ENCODE results near the gene MAP3K13. TPM values are rescaled to one million over a fixed set of nuclear protein-coding genes. Genes with fewer than 3 reads are reported as not detected.

The MAP3K13 gene
- total and polyA plus RNA-seq, 10 of the 15 experiments (the other 5 are each of a cell fraction or from before 2014, with no cell fraction given) = 10.5 to 70.8 (median 26.8) TPM

GRCh38 chr3:185528532-185528931 is 165.6 kb downstream of the MAP3K13 start (continued):
- TF ChIP-seq SRF (IDR thresholded peaks at IDR 0.05; ENCODE audit: low read depth in 2 of 2, low read length in 2 of 2) = no peak
- no peak for TF ChIP-seq IRF4 (IDR thresholded peaks at IDR 0.05; ENCODE audit: low read depth, low read length)
- TF ChIP-seq NKRF (conservative IDR thresholded peaks at IDR 0.05) = no peak
- no peak for TF ChIP-seq IRF3 (IDR thresholded peaks at IDR 0.05)
- no peak for TF ChIP-seq POLR2A (IDR thresholded peaks at IDR 0.05; ENCODE audit: low read depth, low read length)
- no peak for TF ChIP-seq FOXM1 (IDR thresholded peaks at IDR 0.05; ENCODE audit: low read depth, low read length)
- TF ChIP-seq NFIC (IDR thresholded peaks at IDR 0.05; ENCODE audit: low read depth, low read length) = no peak
- TF ChIP-seq JUND (IDR thresholded peaks at IDR 0.05; ENCODE audit: low read depth, low read length) = no peak
- TF ChIP-seq ZZZ3 (IDR thresholded peaks at IDR 0.05; ENCODE audit: control insufficient read depth, insufficient read length, low read depth) = no peak
- TF ChIP-seq ZBTB40 (IDR thresholded peaks at IDR 0.05; ENCODE audit: borderline replicate concordance) = no peak
- no peak for TF ChIP-seq STAT1 (conservative IDR thresholded peaks at IDR 0.05)
- no peak for TF ChIP-seq WRNIP1 (IDR thresholded peaks at IDR 0.05; ENCODE audit: borderline replicate concordance, low read depth, low read length)
- TF ChIP-seq PBX3 (IDR thresholded peaks at IDR 0.05; ENCODE audit: insufficient replicate concordance, low read depth, low read length) = no peak

All from GM12878 (cell line).